CD4-positive, alpha-beta T cell (primary cell): ENCODE results near the gene SDK2. TPM values are rescaled to one million over a fixed set of nuclear protein-coding genes. Genes with fewer than 3 reads are reported as not detected.
A peak's percentile ranks its signal among the peaks of the same experiment; 100 is the strongest.

Experiments used
- ATAC-seq: fragments of 200-7000 bp; cut with Tn5 transposase; one replicate; pipeline ENCODE4 v1.10.0; 2022; ENCODE audit warnings: mild to moderate bottlenecking; ENCODE audit not compliant: poor library complexity
- CTCF ChIA-PET: fragments of 350-600 bp; sonication (Branson Sonifier 250); formaldehyde crosslinking; loops from one replicate; lab custom pipeline; 2021; ENCODE audit warnings: antibody characterized with exemption, inconsistent platforms; lab: Charles Lee
- POLR2A ChIA-PET: fragments of 350-600 bp; sonication (Branson Sonifier 250); formaldehyde crosslinking; loops from one replicate; lab custom pipeline; 2021; ENCODE audit warnings: antibody characterized with exemption, inconsistent platforms; lab: Charles Lee
- DNase-seq, 14 experiments: peaks; one replicate each; pipeline ENCODE4 v3.0.0-alpha.2; 2013 to 2020; ENCODE audit warnings: mixed read lengths in 2 of 14
- H3K27ac ChIP-seq, 2 donors: one replicate each; pipeline versions ENCODE4 v1.5.1 to v1.7.0; 2013; ENCODE audit warnings: low read length in 2 of 2, low read depth in 1 of 2, mild to moderate bottlenecking in 1 of 2
- H3K27me3 ChIP-seq, 2 experiments: 1 replicate in 1 of 2; 2 replicates in 1 of 2; pipeline versions ENCODE4 v1.6.1 to v1.7.0; 2013; ENCODE audit warnings: low read length in 2 of 2, control low read depth in 1 of 2, mild to moderate bottlenecking in 1 of 2, moderate library complexity in 1 of 2; ENCODE audit not compliant: insufficient read depth in 2 of 2, control insufficient read depth in 1 of 2
- H3K36me3 ChIP-seq: one replicate; pipeline ENCODE4 v1.6.1; 2013; ENCODE audit warnings: low read length, control low read depth; ENCODE audit not compliant: insufficient read depth
- H3K4me1 ChIP-seq: one replicate; pipeline ENCODE4 v1.6.1; 2013; ENCODE audit warnings: low read length, control low read depth; ENCODE audit not compliant: insufficient read depth
- H3K4me3 ChIP-seq: one replicate; pipeline ENCODE4 v1.5.1; 2013; ENCODE audit warnings: mild to moderate bottlenecking, low read length, moderate library complexity
- H3K9me3 ChIP-seq, 2 experiments: 1 replicate in 1 of 2; 2 replicates in 1 of 2; pipeline versions ENCODE4 v1.6.1 to v1.7.0; 2013; ENCODE audit warnings: low read length in 2 of 2, mild to moderate bottlenecking in 2 of 2, control low read depth in 1 of 2, moderate library complexity in 1 of 2; ENCODE audit not compliant: control insufficient read depth in 1 of 2, insufficient read depth in 1 of 2
- H3K27ac Mint-ChIP-seq: one replicate; pipeline ENCODE4 v1.8.0; 2020; ENCODE audit warnings: mixed read lengths
- H3K27me3 Mint-ChIP-seq: one replicate; pipeline ENCODE4 v1.8.0; 2021; ENCODE audit warnings: mixed read lengths
- H3K36me3 Mint-ChIP-seq: one replicate; pipeline ENCODE4 v1.8.0; 2021; ENCODE audit warnings: low read depth, mixed read lengths
- H3K4me1 Mint-ChIP-seq: one replicate; pipeline ENCODE4 v1.8.0; 2021; ENCODE audit warnings: low read depth, mixed read lengths
- H3K4me3 Mint-ChIP-seq: one replicate; pipeline ENCODE4 v1.8.0; 2020; ENCODE audit warnings: mild to moderate bottlenecking, mixed read lengths
- H3K9me3 Mint-ChIP-seq: one replicate; pipeline ENCODE4 v1.8.0; 2020; ENCODE audit warnings: mixed read lengths
- CTCF ChIP-seq: fragments of 200-600 bp; IDR thresholded peaks from one replicate; pipeline ENCODE4 v1.8.0; 2022; ENCODE audit warnings: antibody characterized with exemption, mild to moderate bottlenecking
- intact Hi-C, 2 experiments: fragments of 100-400 bp; cut with DNase I in 1 of 2; cut with micrococcal nuclease in 1 of 2; formaldehyde crosslinking; loops; one replicate each; pipeline versions ENCODE4 v1.15.1 to v1.9.0; 2023 to 2025; cut with DNase I, micrococcal nuclease
- total RNA-seq, 174 experiments: library from RNA in 2 of 174; stranded (reverse) in 2 of 174; gene quantifications; one replicate each; pipeline ENCODE4 v1.2.3 and lab custom pipeline; 2021 to 2026

Gene SDK2
- total RNA-seq, 2 experiments from 2014 or later, result 8.1 to 8.2 TPM

- DNase-seq, result no peak
- Mint-ChIP-seq H3K4me3 (no peak overlapping the region), H3K36me3 (no peaks in the 10 kb centered on the region), H3K9me3 (no peaks in the 10 kb centered on the region), H3K27ac (no peak overlapping the region), H3K4me1 (peaks cover 38% of the 10 kb centered on the region), H3K27me3 (no peaks in the 10 kb centered on the region)
- H3K36me3 ChIP-seq, result no peaks in the 10 kb centered on the region
- peaks cover 4% of the 10 kb centered on the region for H3K4me1 ChIP-seq
- no peak for ATAC-seq
- H3K4me3 ChIP-seq, result no peak overlapping the region
- H3K27ac ChIP-seq, result no peak overlapping the region
- no peaks in the 10 kb centered on the region for H3K27me3 ChIP-seq
- ChIA-PET CTCF (no interaction called here), POLR2A (no interaction called here)
- intact Hi-C loops, result loop anchor here in 1 of 2 experiments (10.0 kb wide), 1 partner anchor 47 kb away; no protein-coding TSS in a partner anchor
- H3K9me3 ChIP-seq, result no peaks in the 10 kb centered on the region
- no peak for TF ChIP-seq CTCF
Observed at GRCh38 chr17:73547790-73548189, 96.5 kb downstream of the SDK2 start.

GRCh38 chr17:73546770-73547536, 97.3 kb downstream of the SDK2 start:
- peaks cover 32% of the 10 kb centered on the region for H3K4me1 Mint-ChIP-seq
- H3K4me1 ChIP-seq, result no peaks in the 10 kb centered on the region
- H3K27ac Mint-ChIP-seq, result no peak overlapping the region
- no peaks in the 10 kb centered on the region for H3K27me3 Mint-ChIP-seq
- ATAC-seq (peak; percentile 79), DNase-seq (peak in 12 of 14 experiments; percentile 4 to 64 (median 36))
- no peaks in the 10 kb centered on the region for H3K36me3 ChIP-seq
- H3K9me3 Mint-ChIP-seq, result no peaks in the 10 kb centered on the region
- intact Hi-C loops, result loop anchor here in 1 of 2 experiments (10.0 kb wide), 1 partner anchor 48 kb away; no protein-coding TSS in a partner anchor
- CTCF ChIA-PET, result no interaction called here
- H3K4me3 Mint-ChIP-seq, result no peak overlapping the region
- H3K27ac ChIP-seq, result no peak overlapping the region
- POLR2A ChIA-PET, result no interaction called here
- no peaks in the 10 kb centered on the region for H3K27me3 ChIP-seq
- no peaks in the 10 kb centered on the region for H3K9me3 ChIP-seq
- no peak overlapping the region for H3K4me3 ChIP-seq
- no peak for TF ChIP-seq CTCF
- H3K36me3 Mint-ChIP-seq, result no peaks in the 10 kb centered on the region

GRCh38 chr17:73546114-73546513, 98.1 kb downstream of the SDK2 start:
- no peaks in the 10 kb centered on the region for H3K36me3 Mint-ChIP-seq
- ChIA-PET CTCF (no interaction called here), POLR2A (interaction anchor here (1.0 kb wide), 1 partner anchor 9 kb away, joined by 4 read pairs; no protein-coding TSS in a partner anchor)
- Histone ChIP-seq H3K9me3 (no peaks in the 10 kb centered on the region), H3K27ac (no peak overlapping the region), H3K27me3 (no peaks in the 10 kb centered on the region), H3K4me1 (no peaks in the 10 kb centered on the region), H3K36me3 (no peaks in the 10 kb centered on the region), H3K4me3 (no peak overlapping the region)
- intact Hi-C loops, result loop anchor here in 1 of 2 experiments (10.0 kb wide), 1 partner anchor 49 kb away; no protein-coding TSS in a partner anchor
- no peaks in the 10 kb centered on the region for H3K27me3 Mint-ChIP-seq
- DNase-seq, result no peak
- peaks cover 27% of the 10 kb centered on the region for H3K4me1 Mint-ChIP-seq
- H3K4me3 Mint-ChIP-seq, result no peak overlapping the region
- no peaks in the 10 kb centered on the region for H3K9me3 Mint-ChIP-seq
- no peak for TF ChIP-seq CTCF
- ATAC-seq, result no peak
- H3K27ac Mint-ChIP-seq, result no peak overlapping the region
